SU-DHL-6 (cell line): ENCODE measurements around the gene TASOR2.

Experiments used
- EZH2phosphoT487 ChIP-seq: fragments of 200-600 bp; sonication (generic), shearing (Covaris generic); conservative IDR thresholded peaks from 2 replicates; pipeline ENCODE4 v1.6.1; 2018; ENCODE audit warnings: mild to moderate bottlenecking, antibody characterized with exemption, low read length, moderate library complexity, mixed read lengths
- TF ChIP-seq, protein P1 (sequence below): fragments of 200-600 bp; sonication (generic); IDR thresholded peaks from one replicate; pipeline ENCODE4 v1.5.1; 2017; ENCODE audit warnings: antibody characterized with exemption, mild to moderate bottlenecking, low read length, moderate library complexity; ENCODE audit not compliant: insufficient read depth, poor library complexity, severe bottlenecking

DNA sequence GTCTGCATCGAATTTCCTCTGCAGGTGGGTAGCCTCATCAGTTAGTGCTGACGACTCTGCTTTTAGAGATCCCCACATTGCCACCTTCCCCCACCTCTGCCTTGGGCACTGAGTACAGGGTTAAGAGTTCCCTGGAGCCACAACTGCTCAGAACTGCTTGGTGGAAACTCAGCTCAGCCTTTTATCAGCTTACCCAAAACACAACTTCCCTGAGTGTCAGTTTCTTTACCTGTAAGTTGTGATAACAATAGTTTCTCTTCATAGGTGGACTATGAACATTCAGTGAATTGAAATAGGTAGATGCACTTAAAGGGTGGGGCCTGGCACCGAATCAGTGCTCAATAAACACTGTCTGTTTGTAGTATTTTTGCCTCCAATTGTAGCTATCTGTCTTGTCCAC, 29.5 kb upstream of the TASOR2 start:
- TF ChIP-seq, protein P1, sequence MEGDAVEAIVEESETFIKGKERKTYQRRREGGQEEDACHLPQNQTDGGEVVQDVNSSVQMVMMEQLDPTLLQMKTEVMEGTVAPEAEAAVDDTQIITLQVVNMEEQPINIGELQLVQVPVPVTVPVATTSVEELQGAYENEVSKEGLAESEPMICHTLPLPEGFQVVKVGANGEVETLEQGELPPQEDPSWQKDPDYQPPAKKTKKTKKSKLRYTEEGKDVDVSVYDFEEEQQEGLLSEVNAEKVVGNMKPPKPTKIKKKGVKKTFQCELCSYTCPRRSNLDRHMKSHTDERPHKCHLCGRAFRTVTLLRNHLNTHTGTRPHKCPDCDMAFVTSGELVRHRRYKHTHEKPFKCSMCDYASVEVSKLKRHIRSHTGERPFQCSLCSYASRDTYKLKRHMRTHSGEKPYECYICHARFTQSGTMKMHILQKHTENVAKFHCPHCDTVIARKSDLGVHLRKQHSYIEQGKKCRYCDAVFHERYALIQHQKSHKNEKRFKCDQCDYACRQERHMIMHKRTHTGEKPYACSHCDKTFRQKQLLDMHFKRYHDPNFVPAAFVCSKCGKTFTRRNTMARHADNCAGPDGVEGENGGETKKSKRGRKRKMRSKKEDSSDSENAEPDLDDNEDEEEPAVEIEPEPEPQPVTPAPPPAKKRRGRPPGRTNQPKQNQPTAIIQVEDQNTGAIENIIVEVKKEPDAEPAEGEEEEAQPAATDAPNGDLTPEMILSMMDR: no peak
- TF ChIP-seq EZH2phosphoT487: no peak
